Measurements from ENCODE around the gene DPP4.
"Not testable (repeated sequence)": the region's sequence is repeated elsewhere in the genome, so short reads cannot be mapped to it uniquely, and the experiment has no call there.

DPP4 gene

GRCh38 chr2:162057426-162057825 is 16.6 kb downstream of the DPP4 start:
- no peak for DNase-seq

- no peak for DNase-seq
These were observed 17.1 kb downstream of the DPP4 start for GRCh38 chr2:162056796-162057399.

DNA sequence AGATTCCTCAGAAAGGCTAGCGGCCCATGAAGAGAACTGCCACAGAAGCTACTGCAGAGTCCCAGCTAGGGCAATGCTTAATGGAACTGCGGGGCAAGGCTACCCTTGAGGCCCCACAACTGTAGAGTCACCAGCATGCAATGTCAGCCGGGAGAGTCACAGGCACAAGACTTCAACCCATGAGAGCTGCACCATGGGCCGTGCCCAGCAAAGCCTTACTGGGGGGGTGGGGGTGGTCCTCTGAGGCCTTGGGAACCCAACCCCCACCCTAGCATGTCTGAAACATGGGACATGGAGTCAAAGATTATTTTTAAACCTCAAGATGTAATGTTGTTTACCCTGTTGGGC is 20.2 kb downstream of the DPP4 start:
- DNase-seq = no peak

- DNase-seq = no peak
These were observed 20.8 kb downstream of the DPP4 start for GRCh38 chr2:162053066-162053807.

GRCh38 chr2:162050513-162050961 is 23.5 kb downstream of the DPP4 start:
- DNase-seq = no peak

- DNase-seq = not testable (repeated sequence)
These were observed 24.9 kb downstream of the DPP4 start for GRCh38 chr2:162049089-162049488.

- DNase-seq = no peak
These were observed 29.4 kb downstream of the DPP4 start for GRCh38 chr2:162044586-162044985.

DNA sequence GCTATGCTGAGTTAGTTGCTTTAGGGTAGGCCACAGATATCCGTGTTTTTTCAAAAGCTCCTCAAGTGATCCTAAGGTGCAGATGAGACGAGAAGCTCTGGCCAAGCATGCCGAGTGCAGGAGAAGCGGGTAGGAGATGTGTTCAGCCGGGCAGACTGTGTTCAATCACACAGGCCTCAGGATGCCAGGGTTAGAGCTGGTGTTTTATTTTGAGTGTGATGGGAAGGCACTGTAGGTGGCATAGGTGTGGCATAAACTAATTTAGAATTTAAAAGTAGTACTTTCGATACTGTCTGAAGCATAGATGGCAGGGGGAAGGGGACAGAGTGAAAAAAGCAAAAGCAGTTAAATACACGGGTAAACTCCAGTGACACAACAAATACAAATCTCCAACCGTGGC is 30.9 kb downstream of the DPP4 start:
- DNase-seq = no peak

- DNase-seq = no peak
These were observed 32.5 kb downstream of the DPP4 start for GRCh38 chr2:162041485-162041884.

DNA sequence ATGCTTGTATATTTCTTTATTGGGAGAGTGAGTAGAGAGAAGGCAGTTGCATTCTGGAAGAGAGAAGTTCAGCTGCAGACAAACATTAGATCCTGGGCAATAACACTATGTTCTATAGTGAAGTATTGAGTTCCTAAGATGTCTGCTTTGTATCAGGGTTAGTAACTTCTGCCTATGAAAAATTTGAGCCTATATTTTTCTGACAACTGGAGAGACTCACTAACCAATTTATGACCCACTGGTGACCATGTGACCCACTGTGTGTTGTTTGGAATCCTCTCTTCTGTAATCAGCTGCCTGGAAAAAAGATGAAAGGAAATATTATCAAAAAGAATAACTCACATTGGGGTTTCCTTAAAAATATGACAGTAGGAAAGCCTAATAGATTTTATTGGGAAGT is 35.3 kb downstream of the DPP4 start:
- DNase-seq = no peak

GRCh38 chr2:162037886-162038285 is 36.1 kb downstream of the DPP4 start:
- DNase-seq = no peak

DNA sequence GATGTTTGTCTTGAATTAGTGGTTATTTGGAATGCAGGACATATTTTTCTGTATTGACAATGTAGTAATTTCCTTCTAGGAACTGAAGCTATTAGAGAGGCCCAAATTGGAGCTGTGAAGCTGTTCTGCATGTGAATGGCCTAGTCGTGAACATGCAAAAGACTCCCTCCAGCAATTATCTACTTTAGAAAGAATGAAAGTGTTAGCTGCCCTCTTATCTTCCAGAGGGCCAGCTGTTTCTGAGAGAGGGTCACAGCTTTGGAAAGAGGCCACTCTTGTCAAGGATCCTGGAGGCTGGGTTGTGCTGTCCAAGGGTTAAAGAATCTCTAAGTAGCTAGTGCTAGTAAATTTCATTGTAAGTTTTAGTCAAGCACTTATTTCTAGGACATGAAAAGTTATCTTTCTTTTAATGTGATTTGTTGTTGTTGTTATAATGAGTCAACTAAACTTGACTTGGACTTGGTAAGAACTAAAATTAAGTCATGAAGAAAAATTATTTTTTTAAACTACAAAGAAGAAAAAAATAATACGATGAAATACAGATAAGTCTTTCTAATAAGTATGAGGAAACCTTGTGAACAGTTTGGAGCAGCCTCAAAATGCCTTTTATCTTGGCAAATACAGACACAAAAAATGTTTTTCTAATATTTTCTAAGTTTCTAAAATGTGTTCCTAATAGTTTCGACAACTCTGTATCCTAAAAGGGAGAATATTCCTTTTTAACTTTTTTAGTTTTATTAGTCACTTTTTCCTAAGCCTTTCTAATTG is 36.8 kb downstream of the DPP4 start:
- DNase-seq = no peak

DNA sequence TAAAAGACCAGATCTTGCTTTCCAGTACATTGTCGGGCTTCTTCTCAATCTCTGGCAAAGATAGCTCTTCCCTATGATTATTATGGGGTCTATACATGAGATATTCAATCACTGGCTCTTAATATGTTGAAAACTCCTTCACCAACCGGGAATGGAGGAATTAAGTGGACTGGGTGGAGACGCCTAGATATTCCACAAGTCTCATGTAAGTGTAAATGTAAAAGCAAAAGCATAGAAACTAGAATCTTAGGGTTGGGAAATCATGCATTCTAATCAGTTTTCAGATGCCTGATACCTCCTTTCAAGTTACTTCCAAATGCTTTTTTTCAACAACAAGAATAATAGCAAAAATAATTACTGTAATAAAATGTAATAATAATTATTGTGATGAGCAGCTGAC is 38.0 kb downstream of the DPP4 start:
- DNase-seq = no peak

DNA sequence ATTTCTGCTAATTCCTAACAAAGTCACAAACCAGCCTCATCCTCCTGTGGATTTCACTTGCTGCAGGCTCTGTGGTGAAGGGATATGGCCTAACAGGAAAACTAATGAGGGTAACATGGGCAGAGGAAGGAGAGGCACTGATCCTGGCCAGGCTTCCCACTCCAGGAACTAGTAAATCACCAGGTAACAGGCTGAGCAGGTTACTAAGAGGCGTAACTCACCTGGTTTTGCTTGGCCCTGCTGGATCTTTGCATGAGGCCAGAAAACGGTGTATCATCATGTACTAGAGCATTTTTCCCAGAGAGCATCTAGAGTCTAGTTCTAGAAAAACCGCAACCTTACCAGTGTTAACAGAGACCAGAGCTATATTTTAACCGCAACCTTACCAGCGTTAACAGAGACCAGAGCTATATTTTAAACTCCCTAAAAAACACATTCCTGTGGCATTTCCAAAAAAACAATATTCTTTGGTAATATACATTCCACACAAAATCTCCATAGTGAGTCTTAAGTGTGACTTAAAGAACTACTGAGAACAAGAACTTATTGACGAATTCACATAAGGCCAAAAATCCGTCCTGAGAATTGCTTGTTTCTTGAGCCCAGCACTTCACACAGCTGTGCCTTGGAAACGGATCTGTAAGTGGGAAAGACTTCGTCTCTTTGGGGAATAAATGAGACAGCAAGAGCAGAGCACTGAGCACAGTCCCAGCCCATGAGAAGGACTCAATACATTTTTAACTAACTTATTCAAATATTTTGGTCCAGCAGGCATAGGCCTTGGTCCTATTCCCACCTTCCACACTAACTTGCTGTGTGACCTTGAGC is 43.4 kb downstream of the DPP4 start:
- no peak for DNase-seq

DNA sequence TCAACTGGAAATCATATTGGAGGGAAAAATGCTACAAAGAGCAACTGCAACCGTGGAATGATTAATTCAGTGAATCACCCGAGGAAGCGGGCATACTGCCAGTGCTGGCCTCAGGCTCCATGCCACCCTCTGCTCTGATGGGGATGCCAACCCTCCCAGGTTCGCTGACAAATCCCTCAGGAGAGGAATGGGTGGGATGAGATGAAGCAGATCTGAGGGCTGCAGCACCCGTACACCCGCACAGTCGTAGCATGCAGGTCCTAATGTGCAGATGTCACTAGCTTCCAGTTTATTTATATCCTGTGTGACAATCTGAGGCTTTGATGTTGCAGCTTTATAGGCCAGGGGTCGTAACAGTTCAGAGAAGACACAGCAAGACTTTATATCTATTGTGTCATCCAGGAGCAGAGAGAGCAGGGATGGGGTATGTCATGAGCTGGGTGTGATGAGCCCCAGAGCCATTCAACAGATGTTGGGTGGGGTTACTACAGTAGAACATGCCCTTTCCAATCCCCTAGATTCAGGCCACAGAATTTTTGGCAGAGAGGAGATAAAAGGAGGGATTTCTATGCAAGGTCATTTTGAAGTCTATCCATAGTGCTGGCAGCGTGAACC is 44.6 kb downstream of the DPP4 start:
- no peak for DNase-seq

- no peak for DNase-seq
These were observed 45.5 kb downstream of the DPP4 start for GRCh38 chr2:162028511-162028910.

GRCh38 chr2:162025121-162025911 is 48.7 kb downstream of the DPP4 start:
- DNase-seq = no peak

- DNase-seq = no peak
These were observed 51.6 kb downstream of the DPP4 start for GRCh38 chr2:162022290-162022945.

- DNase-seq = no peak
These were observed 52.4 kb downstream of the DPP4 start for GRCh38 chr2:162021516-162022058.

- DNase-seq = no peak
These were observed 55.5 kb downstream of the DPP4 start for GRCh38 chr2:162018530-162018929.

DNA sequence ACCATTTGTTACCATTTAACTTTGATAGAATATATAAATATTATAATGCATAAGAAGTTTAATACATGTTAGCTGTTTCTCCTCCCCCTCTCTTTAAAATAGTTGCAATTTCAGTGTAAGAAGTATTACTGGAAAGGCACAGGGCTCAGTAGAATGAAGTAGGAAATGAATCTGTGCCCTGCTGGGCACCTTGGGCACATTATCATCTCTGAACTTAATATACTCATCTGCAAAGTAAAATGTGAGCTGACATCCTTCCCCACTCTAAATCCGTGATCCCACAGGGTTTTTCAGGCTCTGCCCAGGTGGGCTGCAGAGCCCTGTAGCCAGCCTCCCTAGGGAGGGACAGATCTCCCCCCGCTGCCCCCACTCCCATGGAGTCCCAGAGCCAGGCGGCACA is 56.8 kb downstream of the DPP4 start:
- DNase-seq = no peak
